Neural progenitor cell (in vitro differentiated cells): ENCODE data around the gene AARSD1.

Experiments used
- EZH2phosphoT487 ChIP-seq: fragments of 200-600 bp; sonication (generic); IDR thresholded peaks from 2 replicates; pipeline ENCODE4 v1.6.1; 2017; ENCODE audit warnings: antibody characterized with exemption
- TF ChIP-seq, protein P1 (sequence below): fragments of 200-600 bp; sonication (generic); IDR thresholded peaks from 2 replicates; pipeline ENCODE4 v1.5.1; 2017; ENCODE audit warnings: antibody characterized with exemption, mild to moderate bottlenecking

DNA sequence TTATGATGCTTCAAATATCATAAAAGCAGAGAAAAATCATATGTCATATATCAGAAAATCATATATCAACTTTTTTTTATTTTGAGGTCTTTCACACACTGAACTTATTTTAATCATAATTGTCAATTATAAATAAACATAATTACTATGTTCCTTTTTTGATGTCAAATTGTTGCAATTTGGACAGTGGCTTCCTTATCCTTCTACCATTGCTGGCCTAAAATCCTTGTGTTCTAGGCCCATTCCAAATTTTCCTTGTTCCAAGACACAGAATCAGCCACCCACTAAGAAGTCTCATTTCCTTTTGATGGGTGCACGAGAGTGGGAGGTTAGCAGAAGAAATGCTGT is 34.8 kb downstream of the AARSD1 start:
- TF ChIP-seq EZH2phosphoT487: no peak
- TF ChIP-seq, protein P1, sequence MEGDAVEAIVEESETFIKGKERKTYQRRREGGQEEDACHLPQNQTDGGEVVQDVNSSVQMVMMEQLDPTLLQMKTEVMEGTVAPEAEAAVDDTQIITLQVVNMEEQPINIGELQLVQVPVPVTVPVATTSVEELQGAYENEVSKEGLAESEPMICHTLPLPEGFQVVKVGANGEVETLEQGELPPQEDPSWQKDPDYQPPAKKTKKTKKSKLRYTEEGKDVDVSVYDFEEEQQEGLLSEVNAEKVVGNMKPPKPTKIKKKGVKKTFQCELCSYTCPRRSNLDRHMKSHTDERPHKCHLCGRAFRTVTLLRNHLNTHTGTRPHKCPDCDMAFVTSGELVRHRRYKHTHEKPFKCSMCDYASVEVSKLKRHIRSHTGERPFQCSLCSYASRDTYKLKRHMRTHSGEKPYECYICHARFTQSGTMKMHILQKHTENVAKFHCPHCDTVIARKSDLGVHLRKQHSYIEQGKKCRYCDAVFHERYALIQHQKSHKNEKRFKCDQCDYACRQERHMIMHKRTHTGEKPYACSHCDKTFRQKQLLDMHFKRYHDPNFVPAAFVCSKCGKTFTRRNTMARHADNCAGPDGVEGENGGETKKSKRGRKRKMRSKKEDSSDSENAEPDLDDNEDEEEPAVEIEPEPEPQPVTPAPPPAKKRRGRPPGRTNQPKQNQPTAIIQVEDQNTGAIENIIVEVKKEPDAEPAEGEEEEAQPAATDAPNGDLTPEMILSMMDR: no peak
